ENCODE measurements around the gene OCIAD2. TPM values are rescaled to one million over a fixed set of nuclear protein-coding genes. Genes with fewer than 3 reads are reported as not detected.

OCIAD2 gene
- not detected in 2 replicates for total RNA-seq (2014; rRNA removed; shearing (Covaris generic))

GRCh38 chr4:48906206-48907173 is at the start of gene OCIAD2:
OCIAD2 (minus strand) TSS chr4:48906774; CDS start chr4:48904549, 2,225 bp downstream.

Small RNA genes within 50 kb of the gene (small RNA-seq; reads per million reads assigned to genes)
- gene AC020593.1 (not detected), gene RNU6-158P (not detected)

Other genes with a start within 250 kb of the OCIAD2 start
- gene FRYL, start 126.5 kb downstream of the OCIAD2 start, total RNA-seq (2014; rRNA removed; shearing (Covaris generic)), result 45.8 and 54.0 TPM in 2 replicates
- gene OCIAD1, start 75.7 kb downstream of the OCIAD2 start, total RNA-seq (2014; rRNA removed; shearing (Covaris generic)), result 79.1 and 83.9 TPM in 2 replicates
- gene CWH43, start 79.5 kb upstream of the OCIAD2 start, total RNA-seq (2014; rRNA removed; shearing (Covaris generic)), result not detected in 2 replicates